Pulmonary artery endothelial cell (primary cell): ENCODE results near the gene ATP1B3. TPM values are rescaled to one million over a fixed set of nuclear protein-coding genes. Genes with fewer than 3 reads are reported as not detected.
"Not testable (repeated sequence)": the region's sequence is repeated elsewhere in the genome, so short reads cannot be mapped to it uniquely, and the experiment has no call there.

Experiments
- DNase-seq: peaks from one replicate; pipeline ENCODE4 v3.0.0-alpha.2; 2011; ENCODE audit warnings: low read depth, low spot score
- total RNA-seq: library from RNA; depleted of rRNA; stranded (reverse); fragments of >200 nt; gene quantifications from 2 replicates; pipeline ENCODE4 v1.2.3, GENCODE V29; 2014

ATP1B3 gene
- total RNA-seq, 1 donor from 2014 or later: 165 TPM

DNA sequence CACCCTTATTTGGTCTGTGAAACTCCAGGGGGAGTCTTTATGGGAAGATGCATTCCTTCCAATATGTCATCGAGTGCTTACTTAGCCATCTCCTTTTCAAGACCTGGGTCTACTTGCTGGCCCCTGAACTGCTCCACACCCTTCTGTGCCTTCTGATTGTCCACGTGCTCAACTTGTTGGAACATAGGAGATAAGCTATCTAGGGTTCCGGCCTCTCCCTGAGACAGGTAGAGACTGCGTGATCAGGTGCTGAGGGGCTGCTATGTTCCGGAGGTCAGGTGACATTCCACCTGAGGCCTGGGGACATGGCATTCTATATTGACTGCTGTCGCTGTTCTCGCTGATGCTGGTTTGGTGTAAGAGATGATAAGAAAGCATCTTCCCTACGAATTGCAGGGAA lies 65.6 kb downstream of the ATP1B3 start:
- DNase-seq: no peak

- DNase-seq: no peak
Measured at GRCh38 chr3:141945726-141946485, 69.5 kb downstream of the ATP1B3 start.

DNA sequence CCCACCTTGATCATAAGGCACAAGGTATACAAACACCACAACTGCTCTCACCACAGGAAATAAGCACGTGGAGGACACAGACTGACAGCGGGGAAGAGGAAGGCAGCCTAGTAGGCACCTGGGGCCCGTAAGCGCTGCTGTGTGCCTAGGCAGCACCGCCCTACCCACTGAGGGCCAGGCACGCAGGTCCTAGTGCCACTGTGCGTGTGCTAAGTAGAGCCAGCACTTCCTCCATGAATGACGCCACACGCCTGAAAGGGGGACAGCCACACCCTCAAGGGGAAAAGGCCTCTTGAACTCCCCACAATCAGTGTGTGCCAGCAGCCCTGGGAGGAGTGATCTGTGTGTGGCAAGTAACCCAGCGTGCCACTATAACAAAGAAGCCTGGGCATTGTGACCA lies 73.0 kb downstream of the ATP1B3 start:
- no peak for DNase-seq

GRCh38 chr3:141949972-141950371 lies 73.5 kb downstream of the ATP1B3 start:
- DNase-seq: no peak

DNA sequence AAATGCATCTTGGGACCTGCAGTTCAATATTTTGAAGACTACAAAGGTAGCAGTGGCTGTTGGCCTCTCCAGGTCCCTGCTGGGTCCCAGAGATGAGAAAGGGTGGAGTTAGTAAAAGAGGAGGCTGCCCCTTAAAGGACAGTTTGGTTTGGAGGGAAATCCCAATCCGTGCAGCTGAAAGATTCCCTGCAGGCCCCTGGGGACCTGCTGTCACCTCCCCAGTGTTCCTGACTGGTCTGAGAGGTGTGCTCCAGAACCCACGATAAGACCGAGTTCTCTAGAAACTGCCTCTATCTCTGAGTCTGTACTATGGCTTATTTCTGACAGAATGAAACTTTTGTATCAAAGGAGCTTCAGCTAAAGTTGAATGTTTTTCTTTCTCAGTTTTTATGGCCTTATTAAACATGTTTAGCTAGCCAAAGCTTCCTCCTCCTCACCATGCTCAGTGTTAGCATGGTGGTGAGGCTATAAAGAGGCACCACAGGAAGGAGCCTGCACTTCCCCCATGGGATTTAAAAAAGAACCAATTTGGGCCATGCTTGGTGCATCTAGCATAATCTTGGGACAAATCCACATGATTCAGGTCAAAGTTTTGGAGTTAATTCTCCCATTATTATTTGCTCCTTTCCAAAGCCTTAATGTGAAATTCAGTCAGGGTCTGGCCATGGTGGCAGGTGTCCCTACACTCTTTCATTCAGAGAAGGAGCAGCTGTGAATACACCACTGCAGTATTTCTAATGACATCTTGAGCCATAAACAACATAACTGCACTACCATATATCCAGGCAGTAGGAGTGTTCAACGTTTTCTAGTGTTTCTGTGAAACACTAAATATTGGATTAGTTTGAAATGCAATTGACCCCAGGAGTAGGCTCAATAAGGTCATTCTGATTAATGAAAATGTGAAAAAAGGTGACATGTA lies 74.4 kb downstream of the ATP1B3 start:
- no peak for DNase-seq

DNA sequence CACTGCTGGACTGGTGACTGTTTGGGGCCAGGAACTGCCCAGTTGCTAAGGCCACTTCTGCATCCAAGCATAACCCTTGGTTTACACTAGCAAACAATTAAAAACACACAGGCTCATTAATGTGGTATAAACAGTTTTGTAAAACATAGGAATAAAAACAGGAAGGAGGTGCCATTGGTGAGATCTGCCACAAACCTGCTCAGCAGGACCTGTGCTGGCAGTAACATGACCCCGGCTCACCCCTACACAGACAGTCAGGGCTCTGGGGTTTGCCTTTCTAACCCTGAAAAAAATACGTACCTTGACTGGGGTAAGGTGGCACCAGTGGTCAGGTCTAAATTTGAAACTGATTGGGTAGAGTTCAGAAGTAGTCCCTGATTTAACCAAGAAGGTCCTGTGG lies 76.2 kb downstream of the ATP1B3 start:
- no peak for DNase-seq

- DNase-seq: no peak
Measured at GRCh38 chr3:141955175-141955574, 78.7 kb downstream of the ATP1B3 start.

DNA sequence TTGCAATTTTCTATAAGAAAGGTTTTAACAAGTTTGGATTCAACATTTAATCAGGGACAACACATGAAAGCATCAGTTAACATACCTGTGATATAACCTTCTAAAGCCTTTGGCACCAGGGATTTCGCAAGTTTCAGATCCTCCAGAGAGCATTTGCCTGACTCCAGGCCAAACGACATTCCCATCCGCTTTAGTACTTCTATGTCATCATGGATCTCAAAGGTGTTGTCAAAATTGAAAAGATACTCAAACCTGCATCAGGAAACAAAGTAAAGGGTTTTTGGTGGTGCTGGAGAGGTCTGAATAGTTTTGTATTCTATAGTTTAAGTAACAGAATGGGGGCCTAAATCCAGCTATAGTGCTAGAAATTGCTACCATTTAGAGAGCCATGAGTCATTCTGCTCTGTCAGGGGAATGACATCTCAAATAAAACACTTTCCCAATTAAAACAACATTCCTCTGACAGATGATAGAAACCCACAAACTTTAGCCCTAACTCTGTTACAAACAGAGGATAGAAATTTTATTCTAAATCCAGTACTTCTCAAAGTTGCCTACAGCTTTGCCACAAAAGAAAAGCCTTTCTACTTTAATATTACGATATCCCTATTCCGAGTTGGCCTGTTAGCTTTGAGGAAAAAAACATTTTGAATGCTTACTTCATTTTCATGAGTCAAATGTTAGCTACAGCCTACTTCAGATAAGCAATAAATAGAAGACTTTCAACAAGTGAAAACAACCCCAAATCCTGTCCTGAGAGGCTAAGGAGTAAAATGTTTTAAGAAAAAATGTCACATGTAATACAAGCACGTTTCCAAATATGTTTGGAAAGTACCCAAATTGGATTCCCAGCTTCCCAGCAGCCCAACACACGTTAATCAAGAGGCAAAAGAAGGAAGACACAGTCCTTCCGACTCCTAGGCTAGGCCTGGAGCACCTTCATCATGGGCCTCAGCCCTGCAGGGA lies 83.4 kb downstream of the ATP1B3 start:
- DNase-seq: no peak

DNA sequence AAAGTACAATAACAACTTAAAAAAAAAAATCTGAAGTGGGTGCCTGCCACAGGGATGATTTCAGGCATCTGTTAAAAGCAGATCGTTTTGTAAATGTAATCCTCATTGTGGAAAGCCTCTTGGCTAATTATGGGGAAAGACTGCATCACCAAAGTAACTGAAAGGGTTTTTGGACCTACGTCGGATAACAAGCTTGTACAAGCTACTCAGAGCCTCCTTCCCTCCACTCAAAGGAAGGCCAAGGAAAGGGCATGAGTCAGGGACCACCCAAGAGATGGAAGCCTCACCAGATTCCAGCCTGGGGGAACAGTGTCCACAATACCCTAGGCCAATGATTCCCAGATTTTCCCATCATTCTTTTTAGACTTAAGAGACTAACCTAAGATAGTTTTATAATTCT lies 84.3 kb downstream of the ATP1B3 start:
- DNase-seq: no peak

GRCh38 chr3:141963301-141963700 lies 86.9 kb downstream of the ATP1B3 start:
- no peak for DNase-seq

DNA sequence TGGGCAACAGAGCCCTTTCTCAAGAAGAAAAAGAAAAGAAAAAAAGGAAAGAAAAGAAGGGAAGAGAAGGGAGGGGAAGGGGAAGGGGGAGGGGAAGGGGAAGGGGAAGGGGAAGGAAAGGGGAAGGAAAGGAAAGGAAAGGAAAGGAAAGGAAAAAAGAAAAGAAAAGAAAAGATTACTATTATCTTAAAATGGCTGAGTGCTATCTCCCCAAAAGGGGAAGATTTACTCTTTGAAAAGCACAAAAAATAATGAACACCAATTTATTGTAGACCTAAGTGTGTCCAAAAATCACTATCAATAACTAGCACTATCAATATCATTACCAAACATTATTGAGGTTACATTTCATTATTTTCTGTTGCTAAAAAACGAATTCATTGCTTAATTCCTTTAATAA lies 89.0 kb downstream of the ATP1B3 start:
- no peak for DNase-seq

DNA sequence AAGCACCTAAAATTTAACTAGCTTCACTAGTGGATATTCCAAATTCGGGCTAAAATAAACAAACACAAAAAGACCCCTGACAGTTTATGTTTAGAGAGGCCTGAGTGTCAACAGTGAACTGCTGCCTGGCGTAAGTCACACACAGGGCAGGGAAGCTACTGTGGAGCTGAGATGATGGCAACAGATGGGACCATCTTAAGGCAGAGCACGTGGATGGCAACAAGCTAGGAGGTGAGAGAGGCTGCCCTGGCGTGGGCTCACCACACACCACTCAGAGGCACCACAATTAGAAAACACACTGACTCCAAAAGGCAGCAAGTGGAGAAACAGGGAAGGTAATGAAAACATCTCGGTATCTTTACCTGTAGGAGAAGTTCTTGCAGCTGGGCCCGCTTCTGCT lies 93.3 kb downstream of the ATP1B3 start:
- no peak for DNase-seq

- no peak for DNase-seq
Measured at GRCh38 chr3:141971571-141971970, 95.1 kb downstream of the ATP1B3 start.

- no peak for DNase-seq
Measured at GRCh38 chr3:141972399-141972798, 96.0 kb downstream of the ATP1B3 start.

DNA sequence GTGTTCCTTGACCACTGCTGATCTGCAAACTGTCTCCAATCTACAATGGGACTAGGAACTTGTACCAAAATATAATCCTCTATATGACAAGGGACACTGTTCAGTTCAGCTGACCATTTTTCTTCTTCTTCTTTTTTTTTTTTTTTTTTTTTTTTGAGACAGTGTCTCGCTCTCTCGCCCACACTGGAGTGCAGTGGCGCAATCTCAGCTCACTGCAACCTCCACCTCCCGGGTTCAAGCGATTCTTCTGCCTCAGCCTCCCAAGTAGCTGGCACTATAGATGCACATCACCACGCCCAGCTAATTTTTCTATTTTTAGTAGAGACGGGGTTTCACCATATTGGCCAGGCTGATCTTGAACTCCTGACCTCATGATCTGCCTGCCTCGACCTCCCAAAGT lies 98.3 kb downstream of the ATP1B3 start:
- not testable (repeated sequence) for DNase-seq

Other genes starting within 250 kb of the ATP1B3 start
- 40.9 and 44.8 TPM in 2 replicates for gene RNF7, start 138.3 kb upstream of the ATP1B3 start, total RNA-seq
- gene GRK7, start 113.2 kb upstream of the ATP1B3 start, total RNA-seq: not detected in 2 replicates